ENCODE measurements around the gene THG1L.
A peak's percentile ranks its signal among the peaks of the same experiment; 100 is the strongest.

Gene THG1L

GRCh38 chr5:157764531-157764930 is 33.3 kb downstream of the THG1L start:
- no peak for ATAC-seq
- peaks cover 15% of the 10 kb centered on the region for H3K36me3 Mint-ChIP-seq
- no peaks in the 10 kb centered on the region for H3K9me3 Mint-ChIP-seq
- DNase-seq (ENCODE audit: low spot score in 2 of 2), result no peak
- H3K4me1 Mint-ChIP-seq, result no peaks in the 10 kb centered on the region
- no peak overlapping the region for H3K4me3 Mint-ChIP-seq
- no peak overlapping the region for H3K27ac Mint-ChIP-seq

GRCh38 chr5:157766442-157766841 is 35.2 kb downstream of the THG1L start:
- peaks cover 2% of the 10 kb centered on the region for H3K36me3 Mint-ChIP-seq
- no peak overlapping the region for H3K27ac Mint-ChIP-seq

GRCh38 chr5:157766902-157767301 is 35.7 kb downstream of the THG1L start:
- Mint-ChIP-seq H3K36me3 (no peaks in the 10 kb centered on the region), H3K27ac (no peak overlapping the region), H3K4me1 (no peaks in the 10 kb centered on the region), H3K4me3 (no peak overlapping the region), H3K9me3 (no peaks in the 10 kb centered on the region)
- ATAC-seq (no peak), DNase-seq (ENCODE audit: low spot score in 2 of 2) (no peak)

More at GRCh38 chr5:157766442-157766841, 35.2 kb downstream of the THG1L start:
- no peak for ATAC-seq
- no peaks in the 10 kb centered on the region for H3K9me3 Mint-ChIP-seq
- DNase-seq (ENCODE audit: low spot score in 2 of 2), result no peak
- no peak overlapping the region for H3K4me3 Mint-ChIP-seq
- no peaks in the 10 kb centered on the region for H3K4me1 Mint-ChIP-seq

GRCh38 chr5:157767689-157768088 is 36.5 kb downstream of the THG1L start:
- H3K4me3 Mint-ChIP-seq, result no peak overlapping the region
- ATAC-seq (no peak), DNase-seq (ENCODE audit: low spot score in 2 of 2) (no peak)
- H3K9me3 Mint-ChIP-seq, result no peaks in the 10 kb centered on the region
- no peaks in the 10 kb centered on the region for H3K4me1 Mint-ChIP-seq
- H3K36me3 Mint-ChIP-seq, result no peaks in the 10 kb centered on the region
- no peak overlapping the region for H3K27ac Mint-ChIP-seq

- DNase-seq (ENCODE audit: low spot score in 2 of 2) (no peak), ATAC-seq (no peak)
- no peaks in the 10 kb centered on the region for H3K9me3 Mint-ChIP-seq
- H3K36me3 Mint-ChIP-seq, result no peaks in the 10 kb centered on the region
- no peaks in the 10 kb centered on the region for H3K4me1 Mint-ChIP-seq
- no peak overlapping the region for H3K27ac Mint-ChIP-seq
- no peak overlapping the region for H3K4me3 Mint-ChIP-seq
These were observed 39.4 kb downstream of the THG1L start for GRCh38 chr5:157770665-157771064.

GRCh38 chr5:157772127-157772526 is 40.9 kb downstream of the THG1L start:
- DNase-seq (ENCODE audit: low spot score in 2 of 2), result no peak
- H3K36me3 Mint-ChIP-seq, result no peaks in the 10 kb centered on the region
- no peaks in the 10 kb centered on the region for H3K9me3 Mint-ChIP-seq
- H3K27ac Mint-ChIP-seq, result no peak overlapping the region
- peak; percentile 77 for ATAC-seq
- H3K4me1 Mint-ChIP-seq, result no peaks in the 10 kb centered on the region
- H3K4me3 Mint-ChIP-seq, result no peak overlapping the region

- DNase-seq (ENCODE audit: low spot score in 2 of 2) (no peak), ATAC-seq (no peak)
- Mint-ChIP-seq H3K36me3 (no peaks in the 10 kb centered on the region), H3K9me3 (no peaks in the 10 kb centered on the region), H3K4me1 (no peaks in the 10 kb centered on the region), H3K4me3 (no peak overlapping the region), H3K27ac (no peak overlapping the region)
These were observed 47.0 kb downstream of the THG1L start for GRCh38 chr5:157778121-157778805.

GRCh38 chr5:157779221-157779620 is 48.0 kb downstream of the THG1L start:
- DNase-seq (ENCODE audit: low spot score in 2 of 2) (no peak), ATAC-seq (no peak)
- no peaks in the 10 kb centered on the region for H3K9me3 Mint-ChIP-seq
- H3K4me3 Mint-ChIP-seq, result no peak overlapping the region
- no peak overlapping the region for H3K27ac Mint-ChIP-seq
- H3K36me3 Mint-ChIP-seq, result no peaks in the 10 kb centered on the region
- H3K4me1 Mint-ChIP-seq, result no peaks in the 10 kb centered on the region

GRCh38 chr5:157785801-157786200 is 54.6 kb downstream of the THG1L start:
- no peaks in the 10 kb centered on the region for H3K4me1 Mint-ChIP-seq
- H3K36me3 Mint-ChIP-seq, result peaks cover 62% of the 10 kb centered on the region
- H3K4me3 Mint-ChIP-seq, result no peak overlapping the region
- no peaks in the 10 kb centered on the region for H3K9me3 Mint-ChIP-seq
- no peak overlapping the region for H3K27ac Mint-ChIP-seq
- ATAC-seq (no peak), DNase-seq (ENCODE audit: low spot score in 2 of 2) (no peak)

Measured in stimulated activated effector memory CD8-positive, alpha-beta T cell treated with anti-CD3 and anti-CD28 coated beads, Interleukin-12 subunit alpha, Interleukin-12 subunit beta, amount 100 ng/mL, for 72 hours (primary cell).